GM18870 (cell line): ENCODE measurements around the gene GCNT2.
"Not testable (repeated sequence)": the region's sequence is repeated elsewhere in the genome, so short reads cannot be mapped to it uniquely, and the experiment has no call there.

Source experiments
- ATAC-seq: cut with Tn5 transposase; IDR thresholded peaks from one replicate; pipeline ENCODE4 v1.9.1; 2021; ENCODE audit warnings: moderate library complexity; ENCODE audit not compliant: unreplicated experiment

GCNT2 gene

GRCh38 chr6:10599046-10599445 is 77.9 kb downstream of the GCNT2 start:
- ATAC-seq = no peak

GRCh38 chr6:10600681-10601080 is 79.5 kb downstream of the GCNT2 start:
- not testable (repeated sequence) for ATAC-seq

GRCh38 chr6:10603219-10603618 is 82.1 kb downstream of the GCNT2 start:
- ATAC-seq = no peak

- ATAC-seq = no peak
Observed at GRCh38 chr6:10609038-10609437, 87.9 kb downstream of the GCNT2 start.

- ATAC-seq = no peak
Observed at GRCh38 chr6:10610289-10610688, 89.1 kb downstream of the GCNT2 start.

GRCh38 chr6:10612161-10612560 is 91.0 kb downstream of the GCNT2 start:
- no peak for ATAC-seq

- ATAC-seq = no peak
Observed at GRCh38 chr6:10613077-10613476, 91.9 kb downstream of the GCNT2 start.

- ATAC-seq = no peak
Observed at GRCh38 chr6:10613723-10614122, 92.6 kb downstream of the GCNT2 start.

GRCh38 chr6:10615675-10616074 is 94.5 kb downstream of the GCNT2 start:
- ATAC-seq = no peak

GRCh38 chr6:10616266-10616665 is 95.1 kb downstream of the GCNT2 start:
- not testable (repeated sequence) for ATAC-seq

- ATAC-seq = no peak
Observed at GRCh38 chr6:10617008-10617696, 96.0 kb downstream of the GCNT2 start.

- ATAC-seq = no peak
Observed at GRCh38 chr6:10618409-10618808, 97.3 kb downstream of the GCNT2 start.

GRCh38 chr6:10621213-10621612 is 100.1 kb downstream of the GCNT2 start:
- no peak for ATAC-seq

- ATAC-seq = no peak
Observed at GRCh38 chr6:10621847-10622246, 100.7 kb downstream of the GCNT2 start.

- ATAC-seq = no peak
Observed at GRCh38 chr6:10624836-10625235, 103.7 kb downstream of the GCNT2 start.

- no peak for ATAC-seq
Observed at GRCh38 chr6:10626154-10626741, 105.1 kb downstream of the GCNT2 start.

GRCh38 chr6:10627800-10628199 is 106.6 kb downstream of the GCNT2 start:
- ATAC-seq = no peak

GRCh38 chr6:10630178-10630577 is 109.0 kb downstream of the GCNT2 start:
- ATAC-seq = no peak

GRCh38 chr6:10633216-10633615 is 112.1 kb downstream of the GCNT2 start:
- peak; percentile 98 for ATAC-seq

- ATAC-seq = no peak
Observed at GRCh38 chr6:10640412-10640811, 119.3 kb downstream of the GCNT2 start.

GRCh38 chr6:10641528-10641927 is 120.4 kb downstream of the GCNT2 start:
- no peak for ATAC-seq

- peak; percentile 84 for ATAC-seq
Observed at GRCh38 chr6:10643201-10643651, 122.1 kb downstream of the GCNT2 start.

GRCh38 chr6:10644225-10644624 is 123.1 kb downstream of the GCNT2 start:
- ATAC-seq = no peak
